Colonic mucosa (tissue), 4 donors: ENCODE data around the gene ZPLD1. TPM values are rescaled to one million over a fixed set of nuclear protein-coding genes. Genes with fewer than 3 reads are reported as not detected.

ENCODE experiments used
- DNase-seq: peaks from one replicate; pipeline ENCODE4 v3.0.0-alpha.2; 2020
- H3K27ac ChIP-seq: fragments of 200-600 bp; one replicate; pipeline ENCODE4 v1.8.0; 2021
- H3K27me3 ChIP-seq: fragments of 200-600 bp; one replicate; pipeline ENCODE4 v1.8.0; 2021
- H3K36me3 ChIP-seq: fragments of 200-600 bp; one replicate; pipeline ENCODE4 v1.8.0; 2021
- H3K4me1 ChIP-seq: fragments of 200-600 bp; one replicate; pipeline ENCODE4 v1.8.0; 2021; ENCODE audit warnings: mild to moderate bottlenecking
- H3K4me3 ChIP-seq: fragments of 200-600 bp; one replicate; pipeline ENCODE4 v1.8.0; 2021
- H3K9ac ChIP-seq, 2 donors: one replicate each; pipeline ENCODE4 v1.7.0; 2013; ENCODE audit warnings: control low read depth in 2 of 2, low read depth in 2 of 2, low read length in 2 of 2
- H3K9me3 ChIP-seq: fragments of 200-600 bp; one replicate; pipeline ENCODE4 v1.8.0; 2021
- intact Hi-C: fragments of 100-400 bp; cut with DNase I; formaldehyde crosslinking; loops from one replicate; pipeline ENCODE4 v1.14.1; 2022
- total RNA-seq, 2 donors: library from RNA; stranded (reverse); fragmentation: NEBNext Ultra II Directional in 1 of 2; extraction: Animal tissue kit (Norgen Biotek cat#: 25700) in 1 of 2; gene quantifications; one replicate each; pipeline ENCODE4 v1.2.1, GENCODE V29; 2021
- TF ChIP-seq, protein P1 (sequence below): fragments of 200-600 bp; IDR thresholded peaks from one replicate; pipeline ENCODE4 v1.8.0; 2022; ENCODE audit warnings: antibody characterized with exemption, mild to moderate bottlenecking
- donor health status: healthy.
- donor health status: DM: no; HTN: no; CAD: no.
- donor health status: DM: no; HTN: no; CAD: no.

The ZPLD1 gene
- total RNA-seq, 2 donors from 2014 or later = 0.05 TPM; not detected in 1

DNA sequence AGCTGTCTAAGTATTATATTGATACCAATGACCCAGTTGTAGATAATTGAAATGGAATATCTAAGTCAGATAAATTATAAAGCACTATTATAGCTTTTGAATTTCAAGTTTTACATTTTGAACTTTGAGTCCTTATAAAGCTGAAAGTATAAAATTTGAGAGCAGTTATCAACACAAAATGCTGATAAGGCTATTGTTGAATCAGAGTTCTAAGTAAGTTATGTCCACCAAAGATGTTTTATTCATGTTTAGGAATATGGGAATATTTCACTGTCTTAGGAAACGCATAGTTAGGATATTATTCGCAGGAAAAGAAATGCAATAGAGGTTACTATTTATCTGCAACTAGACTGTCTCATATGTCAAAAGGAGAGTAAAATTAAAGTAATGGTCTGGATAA is 29.4 kb downstream of the ZPLD1 start:
- Histone ChIP-seq H3K4me1 (no peaks in the 10 kb centered on the region), H3K9ac (no peak overlapping the region), H3K36me3 (no peaks in the 10 kb centered on the region), H3K4me3 (no peak overlapping the region), H3K27ac (no peak overlapping the region), H3K27me3 (no peaks in the 10 kb centered on the region), H3K9me3 (no peaks in the 10 kb centered on the region)
- TF ChIP-seq, protein P1, sequence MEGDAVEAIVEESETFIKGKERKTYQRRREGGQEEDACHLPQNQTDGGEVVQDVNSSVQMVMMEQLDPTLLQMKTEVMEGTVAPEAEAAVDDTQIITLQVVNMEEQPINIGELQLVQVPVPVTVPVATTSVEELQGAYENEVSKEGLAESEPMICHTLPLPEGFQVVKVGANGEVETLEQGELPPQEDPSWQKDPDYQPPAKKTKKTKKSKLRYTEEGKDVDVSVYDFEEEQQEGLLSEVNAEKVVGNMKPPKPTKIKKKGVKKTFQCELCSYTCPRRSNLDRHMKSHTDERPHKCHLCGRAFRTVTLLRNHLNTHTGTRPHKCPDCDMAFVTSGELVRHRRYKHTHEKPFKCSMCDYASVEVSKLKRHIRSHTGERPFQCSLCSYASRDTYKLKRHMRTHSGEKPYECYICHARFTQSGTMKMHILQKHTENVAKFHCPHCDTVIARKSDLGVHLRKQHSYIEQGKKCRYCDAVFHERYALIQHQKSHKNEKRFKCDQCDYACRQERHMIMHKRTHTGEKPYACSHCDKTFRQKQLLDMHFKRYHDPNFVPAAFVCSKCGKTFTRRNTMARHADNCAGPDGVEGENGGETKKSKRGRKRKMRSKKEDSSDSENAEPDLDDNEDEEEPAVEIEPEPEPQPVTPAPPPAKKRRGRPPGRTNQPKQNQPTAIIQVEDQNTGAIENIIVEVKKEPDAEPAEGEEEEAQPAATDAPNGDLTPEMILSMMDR = no peak
- no peak for DNase-seq
- intact Hi-C loops = no loop called here

DNA sequence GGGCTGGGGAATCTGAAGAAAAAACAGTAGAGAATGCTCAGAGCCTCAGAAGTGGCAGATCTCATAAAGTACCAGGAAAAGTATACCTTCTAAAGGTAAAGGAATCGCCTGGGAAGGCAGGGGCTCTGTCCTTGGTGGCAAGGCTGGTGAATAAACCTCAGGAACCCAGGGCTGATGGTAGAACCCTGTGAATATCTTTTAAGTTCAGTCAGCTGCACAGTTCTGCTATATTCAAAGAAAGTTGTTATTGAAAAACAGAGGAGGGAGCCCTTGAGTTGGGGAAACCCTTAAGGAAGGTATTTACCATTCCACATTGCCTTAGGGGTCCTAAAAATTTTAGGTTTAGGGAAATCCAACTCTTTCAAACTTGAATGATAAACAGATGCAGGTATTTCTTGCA is 31.2 kb downstream of the ZPLD1 start:
- no peaks in the 10 kb centered on the region for H3K36me3 ChIP-seq
- H3K27ac ChIP-seq = no peak overlapping the region
- no peaks in the 10 kb centered on the region for H3K9me3 ChIP-seq
- intact Hi-C loops = no loop called here
- TF ChIP-seq, protein P1 = no peak
- H3K4me3 ChIP-seq = no peak overlapping the region
- no peak overlapping the region for H3K9ac ChIP-seq
- no peaks in the 10 kb centered on the region for H3K4me1 ChIP-seq
- no peak for DNase-seq
- H3K27me3 ChIP-seq = no peaks in the 10 kb centered on the region

DNA sequence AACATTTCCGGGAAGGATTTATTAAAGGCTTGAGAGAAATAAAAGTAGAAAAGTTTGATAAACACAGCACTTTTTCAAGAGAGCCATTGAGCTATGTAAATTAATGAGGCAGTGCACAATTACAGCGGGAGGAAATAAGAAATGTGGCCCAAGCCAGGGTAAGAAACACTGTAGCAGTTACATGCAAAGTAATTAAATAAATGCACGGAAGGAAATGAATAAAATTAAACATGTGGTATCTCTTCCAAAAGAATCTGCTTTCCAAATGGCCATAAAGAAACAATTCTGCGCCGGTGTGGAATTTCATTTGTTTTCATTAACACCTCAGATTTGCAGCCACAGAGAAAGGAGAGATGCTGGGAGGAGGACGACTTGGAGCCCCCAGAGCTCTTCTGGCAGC is 35.3 kb downstream of the ZPLD1 start:
- Histone ChIP-seq H3K9me3 (no peaks in the 10 kb centered on the region), H3K36me3 (no peaks in the 10 kb centered on the region), H3K27ac (no peak overlapping the region), H3K9ac (no peak overlapping the region), H3K4me3 (no peak overlapping the region), H3K4me1 (no peaks in the 10 kb centered on the region), H3K27me3 (no peaks in the 10 kb centered on the region)
- no peak for DNase-seq
- TF ChIP-seq, protein P1 = no peak
- intact Hi-C loops = no loop called here

DNA sequence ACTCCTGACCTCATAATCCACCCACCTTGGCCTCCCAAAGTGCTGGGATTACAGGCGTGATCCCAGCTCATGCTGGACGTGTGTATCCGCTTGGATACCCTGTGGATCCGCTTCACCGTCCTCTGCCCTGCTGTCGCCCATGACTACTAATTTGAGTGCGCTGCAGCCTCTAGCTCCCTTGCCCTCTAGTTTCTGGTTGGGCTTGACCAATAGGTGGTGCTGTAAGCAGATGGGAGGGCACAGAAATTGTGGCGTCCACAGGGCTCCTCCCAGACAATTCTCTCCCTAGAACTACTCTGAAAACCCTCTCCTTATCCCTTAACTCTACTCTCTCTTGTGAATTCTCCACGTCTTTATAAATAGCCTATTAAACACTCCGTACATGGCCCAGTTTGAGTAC is 36.2 kb downstream of the ZPLD1 start:
- no peak overlapping the region for H3K27ac ChIP-seq
- H3K36me3 ChIP-seq = no peaks in the 10 kb centered on the region
- intact Hi-C loops = no loop called here
- no peak overlapping the region for H3K4me3 ChIP-seq
- H3K9me3 ChIP-seq = no peaks in the 10 kb centered on the region
- H3K4me1 ChIP-seq = no peaks in the 10 kb centered on the region
- H3K9ac ChIP-seq = no peak overlapping the region
- TF ChIP-seq, protein P1 = no peak
- DNase-seq = no peak
- H3K27me3 ChIP-seq = no peaks in the 10 kb centered on the region

DNA sequence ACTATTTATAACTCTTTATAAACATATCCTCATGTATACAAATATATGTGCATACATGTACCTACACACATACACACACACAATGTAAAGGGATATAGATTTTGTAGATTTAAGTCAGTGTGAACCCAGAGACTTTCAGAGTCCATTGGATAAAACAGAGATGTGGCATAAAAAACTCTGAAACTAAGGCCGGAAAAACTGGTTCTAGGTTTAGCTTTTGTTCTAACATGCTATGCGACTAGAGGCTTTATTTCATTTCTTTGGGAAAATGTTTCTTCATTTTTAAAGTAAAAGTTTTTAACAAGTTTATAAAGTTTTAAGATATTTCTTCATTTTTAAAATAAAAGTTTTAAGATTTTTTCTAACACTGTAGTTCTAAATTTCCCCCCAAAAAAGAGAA is 36.7 kb downstream of the ZPLD1 start:
- Histone ChIP-seq H3K9me3 (no peaks in the 10 kb centered on the region), H3K4me1 (no peaks in the 10 kb centered on the region), H3K36me3 (no peaks in the 10 kb centered on the region), H3K9ac (no peak overlapping the region), H3K4me3 (no peak overlapping the region), H3K27me3 (no peaks in the 10 kb centered on the region), H3K27ac (no peak overlapping the region)
- no peak for DNase-seq
- TF ChIP-seq, protein P1 = no peak
- intact Hi-C loops = no loop called here

DNA sequence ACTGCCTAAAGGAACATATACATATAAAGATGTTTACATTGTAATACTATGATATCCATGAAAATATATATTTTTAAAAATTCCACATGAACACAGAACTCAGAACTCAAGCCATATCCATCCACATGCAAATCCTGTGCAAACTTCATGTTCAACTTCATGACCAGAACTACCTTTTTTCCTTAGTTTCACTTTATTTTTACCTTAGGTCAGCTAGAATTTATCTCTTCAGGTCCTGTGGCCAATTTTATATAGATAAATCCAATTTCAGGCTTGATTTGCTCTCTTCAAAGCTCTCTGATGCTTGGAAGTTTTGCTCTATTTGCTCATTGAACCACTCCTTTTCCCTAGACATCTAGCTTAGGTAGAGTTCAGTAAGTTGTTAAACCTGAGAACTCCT is 38.8 kb downstream of the ZPLD1 start:
- no peak overlapping the region for H3K27ac ChIP-seq
- no peak overlapping the region for H3K4me3 ChIP-seq
- TF ChIP-seq, protein P1 = no peak
- DNase-seq = no peak
- H3K4me1 ChIP-seq = no peaks in the 10 kb centered on the region
- intact Hi-C loops = no loop called here
- H3K27me3 ChIP-seq = no peaks in the 10 kb centered on the region
- H3K36me3 ChIP-seq = no peaks in the 10 kb centered on the region
- H3K9ac ChIP-seq = no peak overlapping the region
- no peaks in the 10 kb centered on the region for H3K9me3 ChIP-seq
